ENCODE data around the gene OPCML. TPM values are rescaled to one million over a fixed set of nuclear protein-coding genes. Genes with fewer than 3 reads are reported as not detected.

Gene OPCML
- total and polyA plus RNA-seq, 2 experiments from 2014 or later, result 1.2 to 4.4 TPM

DNA sequence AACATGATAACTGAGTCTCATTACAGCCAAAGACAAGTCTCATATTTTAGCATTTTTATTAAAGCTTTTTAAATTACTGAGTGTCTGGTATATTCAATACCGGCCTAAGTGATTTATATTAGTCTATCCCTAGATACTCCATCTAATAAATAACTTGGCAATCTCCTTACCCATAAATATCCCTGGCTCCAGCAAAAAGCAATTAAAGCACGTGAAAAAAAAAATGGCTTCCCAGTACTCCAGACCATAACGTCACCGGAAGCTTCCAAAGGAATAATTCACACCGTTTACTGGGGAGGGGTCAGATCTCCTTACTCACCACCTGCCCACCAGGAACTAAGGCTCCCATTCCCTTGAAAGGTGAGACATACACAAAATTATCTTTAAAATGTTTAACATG lies 988.3 kb downstream of the OPCML start:
- H3K36me3 Mint-ChIP-seq (ENCODE audit: low read depth), result no peaks in the 10 kb centered on the region

More for the DNA sequence above, 988.3 kb downstream of the OPCML start:
- H3K4me1 Mint-ChIP-seq, result no peaks in the 10 kb centered on the region
- H3K4me1 ChIP-seq (ENCODE audit: insufficient read depth), result no peaks in the 10 kb centered on the region
- H3K4me3 Mint-ChIP-seq, result no peak overlapping the region
- H3K9me3 Mint-ChIP-seq, result no peaks in the 10 kb centered on the region
- H3K27me3 Mint-ChIP-seq (ENCODE audit: insufficient read depth, low read depth, poor library complexity), result peaks cover 2% of the 10 kb centered on the region
- no peak overlapping the region for H3K27ac Mint-ChIP-seq
- ATAC-seq (no peak), DNase-seq (ENCODE audit: low spot score) (no peak)
- no peaks in the 10 kb centered on the region for H3F3A ChIP-seq (replicated peaks; ENCODE audit: low read depth)
- TF ChIP-seq NANOG (IDR thresholded peaks at IDR 0.05; ENCODE audit: borderline replicate concordance), result no peak
- TF ChIP-seq STAT1 (IDR thresholded peaks at IDR 0.05; ENCODE audit: unreplicated experiment), result no peak
- TF ChIP-seq, protein P1, sequence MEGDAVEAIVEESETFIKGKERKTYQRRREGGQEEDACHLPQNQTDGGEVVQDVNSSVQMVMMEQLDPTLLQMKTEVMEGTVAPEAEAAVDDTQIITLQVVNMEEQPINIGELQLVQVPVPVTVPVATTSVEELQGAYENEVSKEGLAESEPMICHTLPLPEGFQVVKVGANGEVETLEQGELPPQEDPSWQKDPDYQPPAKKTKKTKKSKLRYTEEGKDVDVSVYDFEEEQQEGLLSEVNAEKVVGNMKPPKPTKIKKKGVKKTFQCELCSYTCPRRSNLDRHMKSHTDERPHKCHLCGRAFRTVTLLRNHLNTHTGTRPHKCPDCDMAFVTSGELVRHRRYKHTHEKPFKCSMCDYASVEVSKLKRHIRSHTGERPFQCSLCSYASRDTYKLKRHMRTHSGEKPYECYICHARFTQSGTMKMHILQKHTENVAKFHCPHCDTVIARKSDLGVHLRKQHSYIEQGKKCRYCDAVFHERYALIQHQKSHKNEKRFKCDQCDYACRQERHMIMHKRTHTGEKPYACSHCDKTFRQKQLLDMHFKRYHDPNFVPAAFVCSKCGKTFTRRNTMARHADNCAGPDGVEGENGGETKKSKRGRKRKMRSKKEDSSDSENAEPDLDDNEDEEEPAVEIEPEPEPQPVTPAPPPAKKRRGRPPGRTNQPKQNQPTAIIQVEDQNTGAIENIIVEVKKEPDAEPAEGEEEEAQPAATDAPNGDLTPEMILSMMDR (conservative IDR thresholded peaks at IDR 0.05; ENCODE audit: low read depth in 2 of 2), result no peak
- no peak for TF ChIP-seq JUNB (IDR thresholded peaks at IDR 0.05; ENCODE audit: unreplicated experiment)
- no peak for TF ChIP-seq POLR2AphosphoS5 (IDR thresholded peaks at IDR 0.05; ENCODE audit: low read depth)
- no peak for TF ChIP-seq EZH2phosphoT487 (IDR thresholded peaks at IDR 0.05; ENCODE audit: unreplicated experiment)
- TF ChIP-seq EZH2 (IDR thresholded peaks at IDR 0.05; ENCODE audit: low read depth, unreplicated experiment), result no peak
- TF ChIP-seq ZNF114 (CRISPR knock-in tag; IDR thresholded peaks at IDR 0.05), result no peak
- TF ChIP-seq ZNF331 (CRISPR knock-in tag; IDR thresholded peaks at IDR 0.05; ENCODE audit: low read depth), result no peak
- TF ChIP-seq, protein P2, sequence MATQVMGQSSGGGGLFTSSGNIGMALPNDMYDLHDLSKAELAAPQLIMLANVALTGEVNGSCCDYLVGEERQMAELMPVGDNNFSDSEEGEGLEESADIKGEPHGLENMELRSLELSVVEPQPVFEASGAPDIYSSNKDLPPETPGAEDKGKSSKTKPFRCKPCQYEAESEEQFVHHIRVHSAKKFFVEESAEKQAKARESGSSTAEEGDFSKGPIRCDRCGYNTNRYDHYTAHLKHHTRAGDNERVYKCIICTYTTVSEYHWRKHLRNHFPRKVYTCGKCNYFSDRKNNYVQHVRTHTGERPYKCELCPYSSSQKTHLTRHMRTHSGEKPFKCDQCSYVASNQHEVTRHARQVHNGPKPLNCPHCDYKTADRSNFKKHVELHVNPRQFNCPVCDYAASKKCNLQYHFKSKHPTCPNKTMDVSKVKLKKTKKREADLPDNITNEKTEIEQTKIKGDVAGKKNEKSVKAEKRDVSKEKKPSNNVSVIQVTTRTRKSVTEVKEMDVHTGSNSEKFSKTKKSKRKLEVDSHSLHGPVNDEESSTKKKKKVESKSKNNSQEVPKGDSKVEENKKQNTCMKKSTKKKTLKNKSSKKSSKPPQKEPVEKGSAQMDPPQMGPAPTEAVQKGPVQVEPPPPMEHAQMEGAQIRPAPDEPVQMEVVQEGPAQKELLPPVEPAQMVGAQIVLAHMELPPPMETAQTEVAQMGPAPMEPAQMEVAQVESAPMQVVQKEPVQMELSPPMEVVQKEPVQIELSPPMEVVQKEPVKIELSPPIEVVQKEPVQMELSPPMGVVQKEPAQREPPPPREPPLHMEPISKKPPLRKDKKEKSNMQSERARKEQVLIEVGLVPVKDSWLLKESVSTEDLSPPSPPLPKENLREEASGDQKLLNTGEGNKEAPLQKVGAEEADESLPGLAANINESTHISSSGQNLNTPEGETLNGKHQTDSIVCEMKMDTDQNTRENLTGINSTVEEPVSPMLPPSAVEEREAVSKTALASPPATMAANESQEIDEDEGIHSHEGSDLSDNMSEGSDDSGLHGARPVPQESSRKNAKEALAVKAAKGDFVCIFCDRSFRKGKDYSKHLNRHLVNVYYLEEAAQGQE (IDR thresholded peaks at IDR 0.05; ENCODE audit: unreplicated experiment), result no peak
- TF ChIP-seq CREB1 (CRISPR knock-in tag; IDR thresholded peaks at IDR 0.05; ENCODE audit: low read depth), result no peak
- TF ChIP-seq, protein P3, sequence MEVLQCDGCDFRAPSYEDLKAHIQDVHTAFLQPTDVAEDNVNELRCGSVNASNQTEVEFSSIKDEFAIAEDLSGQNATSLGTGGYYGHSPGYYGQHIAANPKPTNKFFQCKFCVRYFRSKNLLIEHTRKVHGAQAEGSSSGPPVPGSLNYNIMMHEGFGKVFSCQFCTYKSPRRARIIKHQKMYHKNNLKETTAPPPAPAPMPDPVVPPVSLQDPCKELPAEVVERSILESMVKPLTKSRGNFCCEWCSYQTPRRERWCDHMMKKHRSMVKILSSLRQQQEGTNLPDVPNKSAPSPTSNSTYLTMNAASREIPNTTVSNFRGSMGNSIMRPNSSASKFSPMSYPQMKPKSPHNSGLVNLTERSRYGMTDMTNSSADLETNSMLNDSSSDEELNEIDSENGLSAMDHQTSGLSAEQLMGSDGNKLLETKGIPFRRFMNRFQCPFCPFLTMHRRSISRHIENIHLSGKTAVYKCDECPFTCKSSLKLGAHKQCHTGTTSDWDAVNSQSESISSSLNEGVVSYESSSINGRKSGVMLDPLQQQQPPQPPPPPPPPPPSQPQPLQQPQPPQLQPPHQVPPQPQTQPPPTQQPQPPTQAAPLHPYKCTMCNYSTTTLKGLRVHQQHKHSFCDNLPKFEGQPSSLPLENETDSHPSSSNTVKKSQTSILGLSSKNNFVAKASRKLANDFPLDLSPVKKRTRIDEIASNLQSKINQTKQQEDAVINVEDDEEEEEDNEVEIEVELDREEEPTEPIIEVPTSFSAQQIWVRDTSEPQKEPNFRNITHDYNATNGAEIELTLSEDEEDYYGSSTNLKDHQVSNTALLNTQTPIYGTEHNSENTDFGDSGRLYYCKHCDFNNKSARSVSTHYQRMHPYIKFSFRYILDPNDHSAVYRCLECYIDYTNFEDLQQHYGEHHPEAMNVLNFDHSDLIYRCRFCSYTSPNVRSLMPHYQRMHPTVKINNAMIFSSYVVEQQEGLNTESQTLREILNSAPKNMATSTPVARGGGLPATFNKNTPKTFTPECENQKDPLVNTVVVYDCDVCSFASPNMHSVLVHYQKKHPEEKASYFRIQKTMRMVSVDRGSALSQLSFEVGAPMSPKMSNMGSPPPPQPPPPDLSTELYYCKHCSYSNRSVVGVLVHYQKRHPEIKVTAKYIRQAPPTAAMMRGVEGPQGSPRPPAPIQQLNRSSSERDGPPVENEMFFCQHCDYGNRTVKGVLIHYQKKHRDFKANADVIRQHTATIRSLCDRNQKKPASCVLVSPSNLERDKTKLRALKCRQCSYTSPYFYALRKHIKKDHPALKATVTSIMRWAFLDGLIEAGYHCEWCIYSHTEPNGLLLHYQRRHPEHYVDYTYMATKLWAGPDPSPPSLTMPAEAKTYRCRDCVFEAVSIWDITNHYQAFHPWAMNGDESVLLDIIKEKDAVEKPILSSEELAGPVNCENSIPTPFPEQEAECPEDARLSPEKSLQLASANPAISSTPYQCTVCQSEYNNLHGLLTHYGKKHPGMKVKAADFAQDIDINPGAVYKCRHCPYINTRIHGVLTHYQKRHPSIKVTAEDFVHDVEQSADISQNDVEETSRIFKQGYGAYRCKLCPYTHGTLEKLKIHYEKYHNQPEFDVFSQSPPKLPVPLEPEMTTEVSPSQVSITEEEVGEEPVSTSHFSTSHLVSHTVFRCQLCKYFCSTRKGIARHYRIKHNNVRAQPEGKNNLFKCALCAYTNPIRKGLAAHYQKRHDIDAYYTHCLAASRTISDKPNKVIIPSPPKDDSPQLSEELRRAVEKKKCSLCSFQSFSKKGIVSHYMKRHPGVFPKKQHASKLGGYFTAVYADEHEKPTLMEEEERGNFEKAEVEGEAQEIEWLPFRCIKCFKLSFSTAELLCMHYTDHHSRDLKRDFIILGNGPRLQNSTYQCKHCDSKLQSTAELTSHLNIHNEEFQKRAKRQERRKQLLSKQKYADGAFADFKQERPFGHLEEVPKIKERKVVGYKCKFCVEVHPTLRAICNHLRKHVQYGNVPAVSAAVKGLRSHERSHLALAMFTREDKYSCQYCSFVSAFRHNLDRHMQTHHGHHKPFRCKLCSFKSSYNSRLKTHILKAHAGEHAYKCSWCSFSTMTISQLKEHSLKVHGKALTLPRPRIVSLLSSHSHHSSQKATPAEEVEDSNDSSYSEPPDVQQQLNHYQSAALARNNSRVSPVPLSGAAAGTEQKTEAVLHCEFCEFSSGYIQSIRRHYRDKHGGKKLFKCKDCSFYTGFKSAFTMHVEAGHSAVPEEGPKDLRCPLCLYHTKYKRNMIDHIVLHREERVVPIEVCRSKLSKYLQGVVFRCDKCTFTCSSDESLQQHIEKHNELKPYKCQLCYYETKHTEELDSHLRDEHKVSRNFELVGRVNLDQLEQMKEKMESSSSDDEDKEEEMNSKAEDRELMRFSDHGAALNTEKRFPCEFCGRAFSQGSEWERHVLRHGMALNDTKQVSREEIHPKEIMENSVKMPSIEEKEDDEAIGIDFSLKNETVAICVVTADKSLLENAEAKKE (CRISPR knock-in tag; IDR thresholded peaks at IDR 0.05), result no peak
- TF ChIP-seq, protein P4, sequence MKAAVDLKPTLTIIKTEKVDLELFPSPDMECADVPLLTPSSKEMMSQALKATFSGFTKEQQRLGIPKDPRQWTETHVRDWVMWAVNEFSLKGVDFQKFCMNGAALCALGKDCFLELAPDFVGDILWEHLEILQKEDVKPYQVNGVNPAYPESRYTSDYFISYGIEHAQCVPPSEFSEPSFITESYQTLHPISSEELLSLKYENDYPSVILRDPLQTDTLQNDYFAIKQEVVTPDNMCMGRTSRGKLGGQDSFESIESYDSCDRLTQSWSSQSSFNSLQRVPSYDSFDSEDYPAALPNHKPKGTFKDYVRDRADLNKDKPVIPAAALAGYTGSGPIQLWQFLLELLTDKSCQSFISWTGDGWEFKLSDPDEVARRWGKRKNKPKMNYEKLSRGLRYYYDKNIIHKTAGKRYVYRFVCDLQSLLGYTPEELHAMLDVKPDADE (IDR thresholded peaks at IDR 0.05), result no peak
- no peak overlapping the region for H3K4me3 ChIP-seq
- no peaks in the 10 kb centered on the region for H3K27me3 ChIP-seq (ENCODE audit: insufficient read depth)
- no peaks in the 10 kb centered on the region for H3K36me3 ChIP-seq (ENCODE audit: insufficient read depth)
- no peaks in the 10 kb centered on the region; the same call in 1 of the 2 replicates for H4K20me1 ChIP-seq (replicated peaks; ENCODE audit: insufficient read depth)
- H2AFZ ChIP-seq, result no peak overlapping the region
- H3K9me2 ChIP-seq (ENCODE audit: insufficient read depth), result peaks cover 29% of the 10 kb centered on the region
- no peak overlapping the region for H3K4me2 ChIP-seq
- no peak overlapping the region for H3K27ac ChIP-seq (ENCODE audit: low read depth)
- no peaks in the 10 kb centered on the region for H3K79me2 ChIP-seq (replicated peaks; ENCODE audit: insufficient read depth)

Measured in GM23338 (cell line).